ENCODE measurements around the gene MATR3. TPM values are rescaled to one million over a fixed set of nuclear protein-coding genes. Genes with fewer than 3 reads are reported as not detected.

Gene MATR3
- total and polyA plus RNA-seq, 10 of the 15 experiments (the other 5 are each of a cell fraction or from before 2014, with no cell fraction given): 134 to 401 (median 221) TPM

DNA sequence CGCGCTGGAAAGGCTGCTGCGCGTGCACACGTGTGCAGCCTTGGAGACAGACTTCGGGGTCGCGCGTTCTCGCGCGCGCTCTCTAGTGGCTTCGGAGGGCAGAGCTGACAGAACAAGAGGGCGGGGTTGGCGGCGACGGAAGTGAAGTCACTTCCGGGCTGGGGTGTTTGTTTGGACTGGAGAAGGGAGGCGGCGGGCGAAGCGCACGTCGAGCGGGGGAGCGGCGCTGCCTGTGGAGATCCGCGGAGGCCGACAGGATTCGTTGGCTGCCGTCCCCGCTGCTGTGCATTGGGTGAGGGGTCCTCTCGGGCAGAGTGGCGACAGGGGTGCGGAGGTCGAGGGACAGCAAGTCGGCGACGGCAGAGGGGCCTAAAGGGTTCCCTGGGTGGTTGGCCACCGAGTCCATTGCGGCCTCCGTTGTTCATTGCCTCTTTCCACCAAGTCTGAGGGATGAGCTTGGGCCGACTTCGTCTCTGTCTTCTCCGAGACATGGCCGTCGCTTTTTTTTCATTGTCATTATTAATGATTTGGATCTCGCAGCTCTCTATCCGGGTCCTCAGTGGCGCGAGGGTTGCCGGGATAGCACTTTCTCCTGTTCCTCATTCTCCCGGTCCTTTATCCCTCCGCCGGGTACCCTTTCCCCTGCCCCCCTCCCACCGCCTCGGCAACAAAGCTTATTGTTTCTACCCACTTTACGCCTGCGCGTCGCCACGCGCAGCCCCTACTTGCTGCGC is 48.3 kb downstream of the MATR3 start, which contains the start of gene PAIP2:
PAIP2 (plus strand) TSS at position 166 of the 734 bp plus-strand sequence. CDS start 21,931 bp downstream, outside the sequence.
- H3K79me2 ChIP-seq (ENCODE audit: control insufficient read depth, insufficient read depth, low read length): peaks cover 46% of the 10 kb centered on the region
- no peaks in the 10 kb centered on the region for H3K27me3 ChIP-seq (replicated peaks in 1 of 2; ENCODE audit: control insufficient read depth in 2 of 2, insufficient read depth in 2 of 2, low read length in 1 of 2)
- peak; percentile 80 for TF ChIP-seq POLR2AphosphoS2 (IDR thresholded peaks at IDR 0.05; ENCODE audit: low read depth, low read length)
- TF ChIP-seq KLF5 (IDR thresholded peaks at IDR 0.05; ENCODE audit: partially characterized antibody): no peak
- no peak for TF ChIP-seq ZNF274 (IDR thresholded peaks at IDR 0.05; ENCODE audit: insufficient read depth, insufficient read length)
- peak; percentile 87 for TF ChIP-seq POLR2AphosphoS5 (IDR thresholded peaks at IDR 0.05; ENCODE audit: low read length)
- TF ChIP-seq, protein P1, sequence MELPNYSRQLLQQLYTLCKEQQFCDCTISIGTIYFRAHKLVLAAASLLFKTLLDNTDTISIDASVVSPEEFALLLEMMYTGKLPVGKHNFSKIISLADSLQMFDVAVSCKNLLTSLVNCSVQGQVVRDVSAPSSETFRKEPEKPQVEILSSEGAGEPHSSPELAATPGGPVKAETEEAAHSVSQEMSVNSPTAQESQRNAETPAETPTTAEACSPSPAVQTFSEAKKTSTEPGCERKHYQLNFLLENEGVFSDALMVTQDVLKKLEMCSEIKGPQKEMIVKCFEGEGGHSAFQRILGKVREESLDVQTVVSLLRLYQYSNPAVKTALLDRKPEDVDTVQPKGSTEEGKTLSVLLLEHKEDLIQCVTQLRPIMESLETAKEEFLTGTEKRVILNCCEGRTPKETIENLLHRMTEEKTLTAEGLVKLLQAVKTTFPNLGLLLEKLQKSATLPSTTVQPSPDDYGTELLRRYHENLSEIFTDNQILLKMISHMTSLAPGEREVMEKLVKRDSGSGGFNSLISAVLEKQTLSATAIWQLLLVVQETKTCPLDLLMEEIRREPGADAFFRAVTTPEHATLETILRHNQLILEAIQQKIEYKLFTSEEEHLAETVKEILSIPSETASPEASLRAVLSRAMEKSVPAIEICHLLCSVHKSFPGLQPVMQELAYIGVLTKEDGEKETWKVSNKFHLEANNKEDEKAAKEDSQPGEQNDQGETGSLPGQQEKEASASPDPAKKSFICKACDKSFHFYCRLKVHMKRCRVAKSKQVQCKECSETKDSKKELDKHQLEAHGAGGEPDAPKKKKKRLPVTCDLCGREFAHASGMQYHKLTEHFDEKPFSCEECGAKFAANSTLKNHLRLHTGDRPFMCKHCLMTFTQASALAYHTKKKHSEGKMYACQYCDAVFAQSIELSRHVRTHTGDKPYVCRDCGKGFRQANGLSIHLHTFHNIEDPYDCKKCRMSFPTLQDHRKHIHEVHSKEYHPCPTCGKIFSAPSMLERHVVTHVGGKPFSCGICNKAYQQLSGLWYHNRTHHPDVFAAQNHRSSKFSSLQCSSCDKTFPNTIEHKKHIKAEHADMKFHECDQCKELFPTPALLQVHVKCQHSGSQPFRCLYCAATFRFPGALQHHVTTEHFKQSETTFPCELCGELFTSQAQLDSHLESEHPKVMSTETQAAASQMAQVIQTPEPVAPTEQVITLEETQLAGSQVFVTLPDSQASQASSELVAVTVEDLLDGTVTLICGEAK (IDR thresholded peaks at IDR 0.05; ENCODE audit: borderline replicate concordance): peak; percentile 86
- TF ChIP-seq TARDBP (IDR thresholded peaks at IDR 0.05; ENCODE audit: borderline replicate concordance): no peak
- TF ChIP-seq ATF7 (IDR thresholded peaks at IDR 0.05; ENCODE audit: low read depth): peak; percentile 64; the same call in 1 of the 2 replicates
- TF ChIP-seq RB1 (IDR thresholded peaks at IDR 0.05; ENCODE audit: borderline replicate concordance): peak; percentile 84; the same call in 1 of the 2 replicates
- TF ChIP-seq SREBF1 (IDR thresholded peaks at IDR 0.05; ENCODE audit: low read length): no peak
- no peak for TF ChIP-seq SUZ12 (IDR thresholded peaks at IDR 0.05; ENCODE audit: unreplicated experiment)
- peak; percentile 60; the same call in 1 of the 2 replicates for TF ChIP-seq RAD51 (IDR thresholded peaks at IDR 0.05)
- TF ChIP-seq, protein P2, sequence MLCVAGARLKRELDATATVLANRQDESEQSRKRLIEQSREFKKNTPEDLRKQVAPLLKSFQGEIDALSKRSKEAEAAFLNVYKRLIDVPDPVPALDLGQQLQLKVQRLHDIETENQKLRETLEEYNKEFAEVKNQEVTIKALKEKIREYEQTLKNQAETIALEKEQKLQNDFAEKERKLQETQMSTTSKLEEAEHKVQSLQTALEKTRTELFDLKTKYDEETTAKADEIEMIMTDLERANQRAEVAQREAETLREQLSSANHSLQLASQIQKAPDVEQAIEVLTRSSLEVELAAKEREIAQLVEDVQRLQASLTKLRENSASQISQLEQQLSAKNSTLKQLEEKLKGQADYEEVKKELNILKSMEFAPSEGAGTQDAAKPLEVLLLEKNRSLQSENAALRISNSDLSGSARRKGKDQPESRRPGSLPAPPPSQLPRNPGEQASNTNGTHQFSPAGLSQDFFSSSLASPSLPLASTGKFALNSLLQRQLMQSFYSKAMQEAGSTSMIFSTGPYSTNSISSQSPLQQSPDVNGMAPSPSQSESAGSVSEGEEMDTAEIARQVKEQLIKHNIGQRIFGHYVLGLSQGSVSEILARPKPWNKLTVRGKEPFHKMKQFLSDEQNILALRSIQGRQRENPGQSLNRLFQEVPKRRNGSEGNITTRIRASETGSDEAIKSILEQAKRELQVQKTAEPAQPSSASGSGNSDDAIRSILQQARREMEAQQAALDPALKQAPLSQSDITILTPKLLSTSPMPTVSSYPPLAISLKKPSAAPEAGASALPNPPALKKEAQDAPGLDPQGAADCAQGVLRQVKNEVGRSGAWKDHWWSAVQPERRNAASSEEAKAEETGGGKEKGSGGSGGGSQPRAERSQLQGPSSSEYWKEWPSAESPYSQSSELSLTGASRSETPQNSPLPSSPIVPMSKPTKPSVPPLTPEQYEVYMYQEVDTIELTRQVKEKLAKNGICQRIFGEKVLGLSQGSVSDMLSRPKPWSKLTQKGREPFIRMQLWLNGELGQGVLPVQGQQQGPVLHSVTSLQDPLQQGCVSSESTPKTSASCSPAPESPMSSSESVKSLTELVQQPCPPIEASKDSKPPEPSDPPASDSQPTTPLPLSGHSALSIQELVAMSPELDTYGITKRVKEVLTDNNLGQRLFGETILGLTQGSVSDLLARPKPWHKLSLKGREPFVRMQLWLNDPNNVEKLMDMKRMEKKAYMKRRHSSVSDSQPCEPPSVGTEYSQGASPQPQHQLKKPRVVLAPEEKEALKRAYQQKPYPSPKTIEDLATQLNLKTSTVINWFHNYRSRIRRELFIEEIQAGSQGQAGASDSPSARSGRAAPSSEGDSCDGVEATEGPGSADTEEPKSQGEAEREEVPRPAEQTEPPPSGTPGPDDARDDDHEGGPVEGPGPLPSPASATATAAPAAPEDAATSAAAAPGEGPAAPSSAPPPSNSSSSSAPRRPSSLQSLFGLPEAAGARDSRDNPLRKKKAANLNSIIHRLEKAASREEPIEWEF (IDR thresholded peaks at IDR 0.05; ENCODE audit: insufficient replicate concordance, low read depth, low read length): no peak

More for the DNA sequence above, 48.3 kb downstream of the MATR3 start, which contains the start of gene PAIP2:
- CTCF ChIA-PET: interaction anchor here (0.6 to 3.1 kb wide), 28 partner anchors 9 to 172 kb away, joined by 3 to 24 read pairs (median 4); partner anchors contain the start of gene MZB1
- SMC1A ChIA-PET (ENCODE audit: uncharacterized antibody, unreplicated experiment): interaction anchor here (0.7 to 1.8 kb wide), 12 partner anchors 33 to 91 kb away, joined by 3 to 14 read pairs (median 5); partner anchors contain the start of gene SPATA24
- Histone ChIP-seq H3K9ac (ENCODE audit: control insufficient read depth, insufficient read depth, low read length) (peak within 1 kb of the TSS; percentile 94), H2AFZ (ENCODE audit: control insufficient read depth, low read depth, low read length) (peak within 1 kb of the TSS; percentile 93), H4K20me1 (ENCODE audit: control insufficient read depth, insufficient read depth) (no peaks in the 10 kb centered on the region), H3K36me3 (ENCODE audit: control insufficient read depth in 2 of 2, insufficient read depth in 2 of 2, low read length in 1 of 2) (peaks cover 0 to 1% of the 10 kb centered on the region in 2 experiments; a peak in 1 of 4 replicates), H3K27ac (ENCODE audit: control insufficient read depth, insufficient read depth) (peak within 1 kb of the TSS; percentile 92), H3K9me3 (replicated peaks; ENCODE audit: control insufficient read depth, insufficient read depth, low read length) (no peaks in the 10 kb centered on the region), H3K4me3 (peak within 1 kb of the TSS; percentile 93), H3K4me1 (ENCODE audit: control insufficient read depth, insufficient read depth, low read length) (peaks cover 11% of the 10 kb centered on the region), H3K4me2 (ENCODE audit: control insufficient read depth, insufficient read depth) (peak within 1 kb of the TSS; percentile 86)
- POLR2A ChIA-PET: interaction anchor here (0.6 to 3.2 kb wide), 17 partner anchors 9 to 800 kb away, joined by 3 to 51 read pairs (median 5); partner anchors contain the start of genes MATR3, MZB1 and SPATA24
- ATAC-seq: peak; percentile 89
- in situ Hi-C loops (cut with MboI): no loop called here
- WGBS (ENCODE audit: insufficient coverage, insufficient replicate concordance, low lambda C conversion rate, missing lambda C conversion rate): 1% methylated on average over 59 of the region's 66 CpGs
- RAD21 ChIA-PET (ENCODE audit: unreplicated experiment): interaction anchor here (0.6 to 3.8 kb wide), 17 partner anchors 9 to 799 kb away, joined by 3 to 42 read pairs (median 4); partner anchors contain the start of genes ETF1, MZB1 and SPATA24
- DNase-seq (ENCODE audit: low read depth, low spot score): peak; percentile 90
- BruUV-seq (replicated peaks): no TSS peak
- intact Hi-C loops (cut with micrococcal nuclease; ENCODE audit: unreplicated experiment): loop anchor here (2.0 kb wide), 1 partner anchor 51 kb away; no protein-coding TSS in a partner anchor
- FAIRE-seq: peak; percentile 44
